ENCODE data around the gene ZFYVE9. TPM values are rescaled to one million over a fixed set of nuclear protein-coding genes. Genes with fewer than 3 reads are reported as not detected.

ZFYVE9 gene
- total and polyA plus RNA-seq, 2 of the 8 experiments (the other 6 are each of a cell fraction or from before 2014, with no cell fraction given): 5.8 to 26.5 TPM

DNA sequence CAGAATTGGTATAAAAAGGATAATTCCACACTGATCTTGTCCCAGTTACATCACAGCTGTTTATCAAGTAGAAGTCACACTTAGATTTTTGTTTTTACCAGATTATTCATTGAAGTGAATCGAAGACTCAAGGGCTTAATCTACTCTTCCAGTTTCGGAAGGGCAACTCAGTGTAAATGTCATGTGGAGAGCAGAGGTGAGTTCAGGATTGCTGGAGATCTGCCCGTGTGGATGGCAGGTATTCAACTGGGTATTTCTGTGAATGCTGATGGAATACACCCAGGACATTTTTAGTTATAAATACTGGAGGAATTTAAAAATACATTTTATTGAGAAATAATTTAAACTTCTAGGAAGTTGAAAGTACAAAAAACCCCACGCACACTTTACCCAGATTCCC is 204.8 kb downstream of the ZFYVE9 start:
- ChIA-PET CTCF (ENCODE audit: partially characterized antibody) (interaction anchor here (1.8 kb wide), 1 partner anchor 219 kb away, joined by 3 read pairs; no protein-coding TSS in a partner anchor), POLR2A (ENCODE audit: partially characterized antibody) (no interaction called here)
- Histone ChIP-seq H2BK20ac (ENCODE audit: low read length) (no peak overlapping the region), H3K23ac (ENCODE audit: insufficient read length) (no peak overlapping the region), H4K8ac (ENCODE audit: extremely low read depth, insufficient read depth, low read length) (no peak overlapping the region), H3K27ac (ENCODE audit: low read depth, low read length) (no peak overlapping the region), H2BK12ac (ENCODE audit: low read depth, low read length) (no peak overlapping the region), H3K9ac (replicated peaks in 1 of 4; ENCODE audit: extremely low read depth in 1 of 4, low read depth in 3 of 4, low read length in 3 of 4) (no peak overlapping the region), H3K79me1 (ENCODE audit: low read depth, low read length) (no peaks in the 10 kb centered on the region), H3K4ac (replicated peaks; ENCODE audit: insufficient read length, low read depth, low read length) (no peak overlapping the region), H3K4me3 (ENCODE audit: extremely low read depth in 1 of 4, insufficient read depth in 2 of 4, low read depth in 3 of 4, low read length in 4 of 4) (no peak overlapping the region), H3K56ac (replicated peaks; ENCODE audit: insufficient read length, low read depth, low read length) (no peak overlapping the region), H4K20me1 (replicated peaks in 1 of 2; ENCODE audit: control insufficient read depth in 1 of 2, insufficient read depth in 2 of 2, low read length in 2 of 2) (no peaks in the 10 kb centered on the region), H3K14ac (ENCODE audit: insufficient read length) (no peak overlapping the region), H4K91ac (replicated peaks; ENCODE audit: insufficient read length, low read length) (no peak overlapping the region), H3K27me3 (replicated peaks in 1 of 4; ENCODE audit: control insufficient read depth in 3 of 4, extremely low read depth in 1 of 4, insufficient read depth in 3 of 4, low read length in 3 of 4) (no peaks in the 10 kb centered on the region), H2BK120ac (replicated peaks; ENCODE audit: low read depth, low read length) (no peak overlapping the region), H3K9me3 (ENCODE audit: insufficient read depth in 2 of 2, low read depth in 1 of 2, low read length in 1 of 2) (no peaks in the 10 kb centered on the region), H4K5ac (ENCODE audit: insufficient read length, low read depth, low read length) (no peak overlapping the region), H3K23me2 (ENCODE audit: low read depth, low read length) (no peaks in the 10 kb centered on the region), H2BK5ac (ENCODE audit: low read depth, low read length) (no peak overlapping the region), H3K4me1 (replicated peaks in 1 of 4; ENCODE audit: control insufficient read depth in 3 of 4, insufficient read depth in 4 of 4, low read length in 3 of 4) (peaks cover 1 to 10% (median 3%) of the 10 kb centered on the region in 4 experiments; a peak in 3 of 7 replicates), H2AFZ (ENCODE audit: low read length) (no peak overlapping the region), H2AK5ac (ENCODE audit: low read depth, low read length) (no peak overlapping the region), H3K36me3 (ENCODE audit: control insufficient read depth in 2 of 4, insufficient read depth in 4 of 4, low read length in 3 of 4) (peaks cover 0 to 2% (median 0%) of the 10 kb centered on the region in 4 experiments; a peak in 1 of 8 replicates), H3K4me2 (ENCODE audit: insufficient read depth in 1 of 2, low read depth in 2 of 2, low read length in 2 of 2) (no peak overlapping the region), H3K18ac (ENCODE audit: extremely low read depth, low read length) (no peak overlapping the region), H3K79me2 (ENCODE audit: control insufficient read depth in 1 of 2, insufficient read depth in 2 of 2, low read length in 2 of 2) (no peaks in the 10 kb centered on the region), H2BK15ac (ENCODE audit: low read length) (no peak overlapping the region)
- no peak for FAIRE-seq
- DNase-seq (ENCODE audit: low read depth in 1 of 2, low spot score in 2 of 2): no peak
- WGBS, 2 experiments (ENCODE audit: extremely low coverage in 1 of 2, insufficient coverage in 1 of 2, insufficient read length in 1 of 2, insufficient replicate concordance in 2 of 2, low coverage in 1 of 2, low lambda C conversion rate in 2 of 2, missing lambda C conversion rate in 1 of 2): 89% methylated on average over 4 of the region's 4 CpGs; no CpG with 5 or more reads in 1 of the 2 experiments
- TF ChIP-seq NRF1 (IDR thresholded peaks at IDR 0.05; ENCODE audit: low read depth, low read length): no peak
- TF ChIP-seq RAD21 (IDR thresholded peaks at IDR 0.05 in 1 of 2, conservative IDR thresholded peaks at IDR 0.05 in 1 of 2; ENCODE audit: low read depth in 2 of 2, low read length in 2 of 2): no peak
- TF ChIP-seq TBP (IDR thresholded peaks at IDR 0.05; ENCODE audit: low read depth, low read length): no peak

Measured in H1 (cell line).